ENCODE results near the gene LUC7L3. TPM values are rescaled to one million over a fixed set of nuclear protein-coding genes. Genes with fewer than 3 reads are reported as not detected.

Gene LUC7L3
- total and polyA plus RNA-seq, 2 of the 13 experiments (the other 11 are each of a cell fraction or from before 2014, with no cell fraction given), result 108 to 120 TPM

DNA sequence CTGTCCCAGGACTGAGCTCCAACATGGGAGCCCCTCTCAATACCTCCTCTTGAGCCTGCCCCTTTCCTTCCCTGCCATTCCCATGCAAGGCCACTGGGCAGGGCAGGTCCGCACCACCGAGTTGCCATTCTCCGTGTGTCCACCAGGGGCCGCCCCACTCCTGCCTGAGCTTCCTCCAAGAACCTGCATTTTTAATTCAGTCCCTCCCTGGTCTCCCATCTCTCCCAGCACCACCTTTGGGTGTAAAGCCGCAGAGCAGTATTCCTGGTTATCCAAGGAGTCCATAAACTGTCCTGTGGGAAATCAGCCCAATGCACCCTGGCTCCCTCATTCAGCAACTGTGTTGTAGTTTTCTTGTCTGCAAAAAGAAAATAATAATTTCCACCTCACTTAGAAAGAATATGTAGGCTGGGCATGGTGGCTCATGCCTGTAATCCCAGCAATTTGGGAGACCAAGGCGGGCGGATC lies 63.8 kb downstream of the LUC7L3 start (continued):
- TF ChIP-seq ATAD3A (CRISPR knock-in tag; IDR thresholded peaks at IDR 0.05) (no peak), XRCC5 (optimal IDR thresholded peaks at IDR 0.05; ENCODE audit: low read length) (peak; percentile 91), ZSCAN31 (CRISPR knock-in tag; IDR thresholded peaks at IDR 0.05; ENCODE audit: low read depth) (peak; percentile 46; the same call in 1 of the 2 replicates), ZNF274 (CRISPR knock-in tag; IDR thresholded peaks at IDR 0.05) (0 out of 2 replicates have a peak, but pooled peaks have one; percentile 27), ZNF570 (CRISPR knock-in tag; IDR thresholded peaks at IDR 0.05; ENCODE audit: borderline replicate concordance) (no peak), ZNF619 (CRISPR knock-in tag; IDR thresholded peaks at IDR 0.05) (0 out of 2 replicates have a peak, but pooled peaks have one; percentile 69), ZNF556 (CRISPR knock-in tag; IDR thresholded peaks at IDR 0.05; ENCODE audit: borderline replicate concordance) (peak; percentile 28; the same call in 1 of the 2 replicates), ZSCAN21 (CRISPR knock-in tag; IDR thresholded peaks at IDR 0.05; ENCODE audit: borderline replicate concordance) (peak; percentile 39; the same call in 1 of the 2 replicates), STAG1 (CRISPR knock-in tag; IDR thresholded peaks at IDR 0.05) (peak; percentile 99), ZNF589 (CRISPR knock-in tag; conservative IDR thresholded peaks at IDR 0.05) (no peak), MAFF (IDR thresholded peaks at IDR 0.05; ENCODE audit: low read depth, low read length) (no peak), GLMP (CRISPR knock-in tag; IDR thresholded peaks at IDR 0.05; ENCODE audit: borderline replicate concordance) (no peak), AGO1 (IDR thresholded peaks at IDR 0.05; ENCODE audit: low read depth, low read length, poor library complexity, severe bottlenecking) (no peak), ZNF672 (CRISPR knock-in tag; IDR thresholded peaks at IDR 0.05) (no peak), YY1 (IDR thresholded peaks at IDR 0.05; ENCODE audit: insufficient read depth, insufficient replicate concordance, low read depth, low read length) (peak; percentile 59), ASH2L (IDR thresholded peaks at IDR 0.05; ENCODE audit: insufficient read length, low read depth, low read length) (peak; percentile 33), KAT2B (IDR thresholded peaks at IDR 0.05; ENCODE audit: borderline replicate concordance, low read depth, low read length) (no peak), SPEN (CRISPR knock-in tag; IDR thresholded peaks at IDR 0.05; ENCODE audit: low read depth) (peak; percentile 50; the same call in 1 of the 2 replicates), ZNF143 (CRISPR knock-in tag; IDR thresholded peaks at IDR 0.05) (0 out of 2 replicates have a peak, but pooled peaks have one; percentile 18)
- TF ChIP-seq, protein P1, sequence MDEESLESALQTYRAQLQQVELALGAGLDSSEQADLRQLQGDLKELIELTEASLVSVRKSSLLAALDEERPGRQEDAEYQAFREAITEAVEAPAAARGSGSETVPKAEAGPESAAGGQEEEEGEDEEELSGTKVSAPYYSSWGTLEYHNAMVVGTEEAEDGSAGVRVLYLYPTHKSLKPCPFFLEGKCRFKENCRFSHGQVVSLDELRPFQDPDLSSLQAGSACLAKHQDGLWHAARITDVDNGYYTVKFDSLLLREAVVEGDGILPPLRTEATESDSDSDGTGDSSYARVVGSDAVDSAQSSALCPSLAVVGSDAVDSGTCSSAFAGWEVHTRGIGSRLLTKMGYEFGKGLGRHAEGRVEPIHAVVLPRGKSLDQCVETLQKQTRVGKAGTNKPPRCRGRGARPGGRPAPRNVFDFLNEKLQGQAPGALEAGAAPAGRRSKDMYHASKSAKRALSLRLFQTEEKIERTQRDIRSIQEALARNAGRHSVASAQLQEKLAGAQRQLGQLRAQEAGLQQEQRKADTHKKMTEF (CRISPR knock-in tag; IDR thresholded peaks at IDR 0.05), result 0 out of 2 replicates have a peak, but pooled peaks have one; percentile 31
- TF ChIP-seq, protein P2, sequence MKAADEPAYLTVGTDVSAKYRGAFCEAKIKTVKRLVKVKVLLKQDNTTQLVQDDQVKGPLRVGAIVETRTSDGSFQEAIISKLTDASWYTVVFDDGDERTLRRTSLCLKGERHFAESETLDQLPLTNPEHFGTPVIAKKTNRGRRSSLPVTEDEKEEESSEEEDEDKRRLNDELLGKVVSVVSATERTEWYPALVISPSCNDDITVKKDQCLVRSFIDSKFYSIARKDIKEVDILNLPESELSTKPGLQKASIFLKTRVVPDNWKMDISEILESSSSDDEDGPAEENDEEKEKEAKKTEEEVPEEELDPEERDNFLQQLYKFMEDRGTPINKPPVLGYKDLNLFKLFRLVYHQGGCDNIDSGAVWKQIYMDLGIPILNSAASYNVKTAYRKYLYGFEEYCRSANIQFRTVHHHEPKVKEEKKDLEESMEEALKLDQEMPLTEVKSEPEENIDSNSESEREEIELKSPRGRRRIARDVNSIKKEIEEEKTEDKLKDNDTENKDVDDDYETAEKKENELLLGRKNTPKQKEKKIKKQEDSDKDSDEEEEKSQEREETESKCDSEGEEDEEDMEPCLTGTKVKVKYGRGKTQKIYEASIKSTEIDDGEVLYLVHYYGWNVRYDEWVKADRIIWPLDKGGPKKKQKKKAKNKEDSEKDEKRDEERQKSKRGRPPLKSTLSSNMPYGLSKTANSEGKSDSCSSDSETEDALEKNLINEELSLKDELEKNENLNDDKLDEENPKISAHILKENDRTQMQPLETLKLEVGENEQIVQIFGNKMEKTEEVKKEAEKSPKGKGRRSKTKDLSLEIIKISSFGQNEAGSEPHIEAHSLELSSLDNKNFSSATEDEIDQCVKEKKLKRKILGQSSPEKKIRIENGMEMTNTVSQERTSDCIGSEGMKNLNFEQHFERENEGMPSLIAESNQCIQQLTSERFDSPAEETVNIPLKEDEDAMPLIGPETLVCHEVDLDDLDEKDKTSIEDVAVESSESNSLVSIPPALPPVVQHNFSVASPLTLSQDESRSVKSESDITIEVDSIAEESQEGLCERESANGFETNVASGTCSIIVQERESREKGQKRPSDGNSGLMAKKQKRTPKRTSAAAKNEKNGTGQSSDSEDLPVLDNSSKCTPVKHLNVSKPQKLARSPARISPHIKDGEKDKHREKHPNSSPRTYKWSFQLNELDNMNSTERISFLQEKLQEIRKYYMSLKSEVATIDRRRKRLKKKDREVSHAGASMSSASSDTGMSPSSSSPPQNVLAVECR (CRISPR knock-in tag; IDR thresholded peaks at IDR 0.05; ENCODE audit: borderline replicate concordance), result no peak; the same call in 1 of the 2 replicates
- TF ChIP-seq, protein P3, sequence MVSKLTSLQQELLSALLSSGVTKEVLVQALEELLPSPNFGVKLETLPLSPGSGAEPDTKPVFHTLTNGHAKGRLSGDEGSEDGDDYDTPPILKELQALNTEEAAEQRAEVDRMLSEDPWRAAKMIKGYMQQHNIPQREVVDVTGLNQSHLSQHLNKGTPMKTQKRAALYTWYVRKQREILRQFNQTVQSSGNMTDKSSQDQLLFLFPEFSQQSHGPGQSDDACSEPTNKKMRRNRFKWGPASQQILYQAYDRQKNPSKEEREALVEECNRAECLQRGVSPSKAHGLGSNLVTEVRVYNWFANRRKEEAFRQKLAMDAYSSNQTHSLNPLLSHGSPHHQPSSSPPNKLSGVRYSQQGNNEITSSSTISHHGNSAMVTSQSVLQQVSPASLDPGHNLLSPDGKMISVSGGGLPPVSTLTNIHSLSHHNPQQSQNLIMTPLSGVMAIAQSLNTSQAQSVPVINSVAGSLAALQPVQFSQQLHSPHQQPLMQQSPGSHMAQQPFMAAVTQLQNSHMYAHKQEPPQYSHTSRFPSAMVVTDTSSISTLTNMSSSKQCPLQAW (CRISPR knock-in tag; IDR thresholded peaks at IDR 0.05), result peak; percentile 65; the same call in 1 of the 2 replicates
